K562 (cell line): Measurements from ENCODE around the gene RASGEF1C. TPM values are rescaled to one million over a fixed set of nuclear protein-coding genes. Genes with fewer than 3 reads are reported as not detected.
A peak's percentile ranks its signal among the peaks of the same experiment; 100 is the strongest.

Experiments used
- DPF2 ChIP-seq: fragments of 450-650 bp; IDR thresholded peaks from 2 replicates; pipeline ENCODE4 v1.6.1; 2016
- ETV1 ChIP-seq: fragments of 450-650 bp; conservative IDR thresholded peaks from 2 replicates; pipeline ENCODE4 v1.6.1; 2016; ENCODE audit warnings: missing genetic modification characterization, control low read depth, low read depth, missing compliant biosample characterization
- FUS ChIP-seq: fragments of 200-400 bp; formaldehyde crosslinking; optimal IDR thresholded peaks from 2 replicates; pipeline ENCODE3; 2017; ENCODE audit warnings: low read depth, low read length
- MEIS2 ChIP-seq: fragments of 450-650 bp; IDR thresholded peaks from 2 replicates; pipeline ENCODE4 v1.6.1; 2014; ENCODE audit warnings: mild to moderate bottlenecking; ENCODE audit not compliant: partially characterized antibody
- NR2C1 ChIP-seq, 2 experiments: fragments of 450-650 bp; IDR thresholded peaks; 2 replicates each; pipeline ENCODE4 v1.6.1; 2017; ENCODE audit warnings: mild to moderate bottlenecking in 2 of 2, antibody characterized with exemption in 1 of 2, inconsistent platforms in 1 of 2, missing compliant biosample characterization in 1 of 2, missing genetic modification characterization in 1 of 2
- PBX2 ChIP-seq, 2 experiments: IDR thresholded peaks in 1 of 2; conservative IDR thresholded peaks in 1 of 2; 2 replicates each; pipeline ENCODE4 v1.6.1; 2016; ENCODE audit warnings: low read depth in 2 of 2, mild to moderate bottlenecking in 1 of 2, missing compliant biosample characterization in 1 of 2, missing genetic modification characterization in 1 of 2, moderate library complexity in 1 of 2
- TSHZ1 ChIP-seq: fragments of 250-450 bp; sonication (Bioruptor Pico); IDR thresholded peaks from 2 replicates; pipeline ENCODE4 v1.4.0; 2020; ENCODE audit warnings: mild to moderate bottlenecking, moderate library complexity
- ZNF12 ChIP-seq: sonication (generic); formaldehyde crosslinking; IDR thresholded peaks from 2 replicates; pipeline ENCODE4 v1.4.0; 2020; ENCODE audit warnings: mild to moderate bottlenecking, missing genetic modification reagents
- ZNF121 ChIP-seq: sonication (generic); formaldehyde crosslinking; conservative IDR thresholded peaks from 2 replicates; pipeline ENCODE4 v1.8.0; 2022; ENCODE audit warnings: missing genetic modification reagents
- ZNF175 ChIP-seq: fragments of 200-800 bp; sonication (Bioruptor generic); IDR thresholded peaks from 2 replicates; pipeline ENCODE4 v1.6.1; 2016; ENCODE audit warnings: low read depth, mild to moderate bottlenecking, missing genetic modification characterization, missing compliant biosample characterization
- polyA plus RNA-seq, 8 experiments: library from polyadenylated mRNA; depleted of rRNA in 4 of 8; stranded (reverse) in 5 of 8; unstranded in 3 of 8; fragments of >200 nt; fragmentation: Nextera tagmentation in 2 of 8; fragmentation: Illumina TruSeq in 1 of 8; extraction: Ambion mirVana in 2 of 8; extraction: Trizol in 1 of 8; gene quantifications; 2 replicates each; pipeline versions ENCODE4 v1.2.1 to v1.2.3, GENCODE V29; 2011 to 2014; ENCODE audit warnings: inconsistent platforms in 1 of 8, missing spikeins in 1 of 8
- total RNA-seq, 7 experiments: library from RNA; depleted of rRNA in 6 of 7; stranded (reverse); fragments of >200 nt in 6 of 7; fragmentation: Illumina TruSeq in 2 of 7; extraction: Trizol in 2 of 7; gene quantifications; 2 replicates each; pipeline versions ENCODE4 v1.2.1 to v1.2.3, GENCODE V29; 2011 to 2021; ENCODE audit warnings: low replicate concordance in 1 of 7
- TF ChIP-seq, protein P1 (sequence below), 2 experiments: fragments of 450-650 bp; IDR thresholded peaks; 2 replicates each; pipeline ENCODE4 v1.6.1; 2016; ENCODE audit warnings: mild to moderate bottlenecking in 2 of 2, borderline replicate concordance in 1 of 2, low read depth in 1 of 2, moderate library complexity in 1 of 2

Gene RASGEF1C
- total and polyA plus RNA-seq, 9 of the 15 experiments (the other 6 are each of a cell fraction or from before 2014, with no cell fraction given), result 0.04 to 1.1 (median 0.21) TPM; not detected in 4

DNA sequence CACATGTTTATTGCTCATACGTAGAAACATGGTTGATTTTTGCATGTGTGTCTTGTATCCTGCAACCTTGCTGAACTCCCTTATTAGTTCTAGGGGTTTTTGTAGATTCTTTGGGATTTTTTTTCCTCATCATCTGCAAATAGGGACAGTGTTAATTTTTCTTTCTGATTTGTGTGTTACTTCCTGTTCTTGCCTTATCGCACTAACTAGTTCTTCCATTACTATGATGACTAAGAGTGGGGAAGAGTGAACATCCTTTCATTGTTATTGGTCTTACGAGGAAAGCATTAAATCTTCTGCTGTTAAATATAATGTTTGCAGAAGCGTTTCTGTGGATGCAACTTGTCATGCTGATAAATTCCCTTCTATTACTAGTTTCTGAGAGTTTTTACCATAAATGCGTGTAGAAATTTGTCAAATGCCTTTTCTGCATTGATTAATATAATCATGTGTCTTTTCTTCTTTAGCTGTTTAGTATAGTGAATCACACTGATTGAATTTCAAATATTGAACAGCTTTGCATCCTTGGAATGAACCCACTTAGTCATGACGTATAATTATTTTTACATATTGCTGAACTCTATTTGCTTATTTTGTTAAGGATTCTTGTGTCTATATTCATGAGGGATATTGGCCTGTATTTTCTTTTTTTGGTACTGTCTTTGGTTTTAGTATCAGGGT is 105.4 kb downstream of the RASGEF1C start (continued):
- no peak for TF ChIP-seq TSHZ1 (CRISPR knock-in tag)
- TF ChIP-seq ETV1, result peak; percentile 77
- TF ChIP-seq, protein P1, sequence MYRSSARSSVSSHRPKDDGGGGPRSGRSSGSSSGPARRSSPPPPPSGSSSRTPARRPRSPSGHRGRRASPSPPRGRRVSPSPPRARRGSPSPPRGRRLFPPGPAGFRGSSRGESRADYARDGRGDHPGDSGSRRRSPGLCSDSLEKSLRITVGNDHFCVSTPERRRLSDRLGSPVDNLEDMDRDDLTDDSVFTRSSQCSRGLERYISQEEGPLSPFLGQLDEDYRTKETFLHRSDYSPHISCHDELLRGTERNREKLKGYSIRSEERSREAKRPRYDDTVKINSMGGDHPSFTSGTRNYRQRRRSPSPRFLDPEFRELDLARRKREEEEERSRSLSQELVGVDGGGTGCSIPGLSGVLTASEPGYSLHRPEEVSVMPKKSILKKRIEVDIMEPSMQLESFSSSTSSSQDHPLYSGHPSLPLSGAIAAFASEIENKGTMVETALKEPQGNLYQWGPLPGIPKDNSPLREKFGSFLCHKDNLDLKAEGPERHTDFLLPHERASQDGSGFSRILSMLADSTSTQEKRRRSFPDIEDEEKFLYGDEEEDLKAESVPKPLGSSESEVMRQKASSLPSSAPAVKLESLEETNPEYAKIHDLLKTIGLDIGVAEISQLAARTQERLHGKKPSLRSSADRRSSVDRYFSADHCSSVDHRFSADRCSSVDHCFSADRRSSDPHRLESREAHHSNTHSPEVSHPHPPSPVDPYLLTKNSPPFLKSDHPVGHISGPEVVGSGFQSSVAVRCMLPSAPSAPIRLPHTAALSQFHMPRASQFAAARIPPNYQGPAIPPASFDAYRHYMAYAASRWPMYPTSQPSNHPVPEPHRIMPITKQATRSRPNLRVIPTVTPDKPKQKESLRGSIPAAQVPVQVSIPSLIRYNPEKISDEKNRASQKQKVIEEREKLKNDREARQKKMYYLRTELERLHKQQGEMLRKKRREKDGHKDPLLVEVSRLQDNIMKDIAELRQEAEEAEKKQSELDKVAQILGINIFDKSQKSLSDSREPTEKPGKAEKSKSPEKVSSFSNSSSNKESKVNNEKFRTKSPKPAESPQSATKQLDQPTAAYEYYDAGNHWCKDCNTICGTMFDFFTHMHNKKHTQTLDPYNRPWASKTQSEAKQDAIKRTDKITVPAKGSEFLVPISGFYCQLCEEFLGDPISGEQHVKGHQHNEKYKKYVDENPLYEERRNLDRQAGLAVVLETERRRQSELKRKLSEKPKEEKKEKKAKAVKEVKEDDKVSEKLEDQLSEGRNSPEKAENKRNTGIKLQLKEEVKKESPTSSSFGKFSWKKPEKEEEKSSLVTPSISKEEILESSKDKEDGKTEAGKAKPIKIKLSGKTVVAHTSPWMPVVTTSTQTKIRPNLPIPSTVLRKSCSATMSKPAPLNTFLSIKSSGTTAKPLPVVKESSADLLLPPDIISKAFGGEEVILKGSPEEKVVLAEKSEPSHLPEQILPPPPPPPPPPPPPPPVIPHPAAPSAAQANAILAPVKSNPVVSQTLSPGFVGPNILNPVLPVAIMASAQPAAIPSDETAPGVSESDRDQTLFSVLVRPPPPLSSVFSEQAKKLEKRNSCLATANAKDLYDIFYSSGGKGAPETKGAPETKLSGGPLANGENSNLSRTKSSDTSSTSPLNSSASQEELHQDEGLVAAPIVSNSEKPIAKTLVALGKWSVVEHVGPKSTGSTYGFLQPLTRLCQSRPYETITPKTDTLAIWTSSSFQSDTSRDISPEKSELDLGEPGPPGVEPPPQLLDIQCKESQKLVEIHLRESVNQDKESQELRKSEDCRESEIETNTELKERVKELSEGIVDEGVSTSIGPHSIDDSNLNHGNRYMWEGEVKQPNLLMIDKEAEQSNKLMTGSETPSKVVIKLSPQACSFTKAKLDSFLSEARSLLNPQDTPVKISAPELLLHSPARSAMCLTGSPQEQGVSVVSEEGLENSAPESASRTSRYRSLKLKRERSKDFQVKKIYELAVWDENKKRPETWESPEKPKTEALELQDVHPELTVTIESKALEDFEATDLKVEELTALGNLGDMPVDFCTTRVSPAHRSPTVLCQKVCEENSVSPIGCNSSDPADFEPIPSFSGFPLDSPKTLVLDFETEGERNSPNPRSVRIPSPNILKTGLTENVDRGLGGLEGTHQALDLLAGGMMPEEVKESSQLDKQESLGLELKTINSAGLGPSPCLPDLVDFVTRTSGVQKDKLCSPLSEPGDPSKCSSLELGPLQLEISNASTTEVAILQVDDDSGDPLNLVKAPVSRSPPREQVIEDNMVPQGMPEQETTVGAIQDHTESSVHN (IDR thresholded peaks at IDR 0.05; ENCODE audit: borderline replicate concordance in 1 of 2, low read depth in 1 of 2), result 0 out of 4 replicates have a peak, but pooled peaks of 1 of the 2 experiments have one; percentile 31
- TF ChIP-seq NR2C1 (IDR thresholded peaks at IDR 0.05), result no peak
- TF ChIP-seq NR2C1 (tag; IDR thresholded peaks at IDR 0.05), result no peak
- TF ChIP-seq FUS, result no peak
- TF ChIP-seq ZNF12, result no peak
- TF ChIP-seq DPF2, result peak; percentile 24; the same call in 1 of the 2 replicates
- peak; percentile 43; the same call in 1 of the 2 replicates for TF ChIP-seq ZNF175 (CRISPR knock-in tag)
- peak; percentile 23 for TF ChIP-seq MEIS2
- TF ChIP-seq PBX2 (CRISPR knock-in tag; IDR thresholded peaks at IDR 0.05; ENCODE audit: low read depth), result no peak
- TF ChIP-seq PBX2 (tag; conservative IDR thresholded peaks at IDR 0.05; ENCODE audit: low read depth), result peak; percentile 28; the same call in 1 of the 2 replicates
- TF ChIP-seq ZNF121 (CRISPR knock-in tag), result 0 out of 2 replicates have a peak, but pooled peaks have one; percentile 13
